Iris pigment epithelial cell (primary cell): ENCODE data around the gene PPP1R3C.
A peak's percentile ranks its signal among the peaks of the same experiment; 100 is the strongest.

Source experiments
- DNase-seq: peaks from one replicate; pipeline ENCODE4 v3.0.0-alpha.2; 2011; ENCODE audit warnings: low read depth

The PPP1R3C gene

DNA sequence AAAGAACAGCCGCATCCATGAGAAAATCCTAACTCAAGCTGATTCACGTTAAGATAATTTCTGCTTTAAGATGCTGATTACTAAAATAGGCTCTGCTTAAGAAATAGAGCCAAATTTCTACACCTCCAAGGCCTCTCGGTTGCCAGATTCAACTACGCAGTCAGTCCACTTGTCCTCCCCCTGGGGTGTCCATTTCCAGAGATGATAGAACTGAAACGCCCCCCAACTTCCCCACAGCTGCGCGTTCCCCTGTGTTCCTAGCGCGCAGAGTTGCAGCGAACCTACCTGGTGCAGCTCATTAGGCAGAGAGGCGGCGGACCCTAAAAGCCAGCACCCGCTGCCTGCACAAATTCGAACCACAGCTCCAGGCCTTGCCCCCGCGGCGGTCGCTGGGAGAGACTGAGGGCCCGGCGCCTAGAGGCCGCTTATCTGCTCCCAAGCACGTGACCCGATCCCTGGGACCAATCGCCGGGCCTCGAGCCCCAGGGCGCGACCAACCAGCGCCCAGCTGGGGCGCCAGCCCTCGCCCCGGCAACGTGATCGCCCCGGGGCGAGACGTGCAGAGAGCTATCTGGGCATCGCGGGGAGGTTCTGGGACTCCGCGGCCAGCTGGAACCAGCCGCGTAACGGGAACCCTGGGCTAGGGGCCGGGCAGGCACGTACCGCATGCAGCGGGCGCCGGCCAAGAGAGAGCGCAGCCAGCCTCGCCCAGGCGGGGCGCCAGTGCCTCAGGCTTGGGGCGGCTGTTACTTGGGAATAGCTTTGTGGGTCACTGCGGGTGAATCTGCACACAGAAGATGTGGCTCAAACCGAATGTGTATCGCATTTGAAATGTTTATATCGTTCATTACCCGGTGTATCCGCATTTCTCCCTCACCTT lies at the start of gene PPP1R3C:
Gene PPP1R3C (minus strand): TSS at position 401 of the 880 bp plus-strand sequence. CDS start 102 bp downstream, at position 299.
- DNase-seq = peak; percentile 94

DNA sequence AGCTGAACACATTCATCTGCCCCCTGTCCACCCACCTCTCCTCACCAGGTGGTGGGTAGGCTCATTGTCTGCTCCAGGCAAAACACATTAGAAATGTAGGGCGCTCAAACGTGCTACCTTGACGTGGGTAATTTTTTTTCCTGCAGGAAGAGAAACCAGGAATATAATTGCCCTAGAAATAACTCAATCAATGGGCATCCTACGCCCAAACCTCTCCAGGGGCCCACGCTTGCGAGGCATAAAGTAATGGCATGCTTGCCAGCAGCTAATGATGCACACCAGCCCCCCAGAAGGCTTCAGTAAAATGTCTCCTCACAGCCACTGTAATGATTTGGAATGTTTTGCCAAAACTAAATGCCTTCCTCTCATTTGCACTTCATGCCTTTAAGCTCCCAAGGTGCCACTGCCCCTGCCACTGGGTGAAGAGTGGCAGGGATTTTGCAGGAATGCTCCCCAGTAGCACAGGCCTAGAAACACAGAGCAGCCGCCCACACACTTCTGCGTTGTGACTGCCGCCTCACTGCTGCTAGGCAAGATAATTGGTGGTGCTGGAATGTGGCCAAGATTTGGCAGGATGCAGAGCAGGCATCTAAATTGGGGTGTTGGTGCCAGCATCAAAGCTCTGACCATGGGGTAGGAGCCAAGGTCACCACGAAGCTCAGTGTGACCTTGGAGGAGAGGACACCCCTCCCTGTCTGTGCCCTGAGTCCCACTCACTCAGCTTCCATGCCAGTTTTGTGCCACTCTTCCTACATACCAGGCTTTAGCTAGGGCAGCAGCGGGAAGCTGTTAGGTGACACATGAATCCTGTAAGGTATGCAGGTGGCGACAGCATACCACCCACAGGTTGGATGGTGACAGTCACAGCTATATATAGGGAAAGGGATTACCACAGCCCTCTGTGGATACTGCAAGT lies 48.7 kb upstream of the PPP1R3C start:
- no peak for DNase-seq

DNA sequence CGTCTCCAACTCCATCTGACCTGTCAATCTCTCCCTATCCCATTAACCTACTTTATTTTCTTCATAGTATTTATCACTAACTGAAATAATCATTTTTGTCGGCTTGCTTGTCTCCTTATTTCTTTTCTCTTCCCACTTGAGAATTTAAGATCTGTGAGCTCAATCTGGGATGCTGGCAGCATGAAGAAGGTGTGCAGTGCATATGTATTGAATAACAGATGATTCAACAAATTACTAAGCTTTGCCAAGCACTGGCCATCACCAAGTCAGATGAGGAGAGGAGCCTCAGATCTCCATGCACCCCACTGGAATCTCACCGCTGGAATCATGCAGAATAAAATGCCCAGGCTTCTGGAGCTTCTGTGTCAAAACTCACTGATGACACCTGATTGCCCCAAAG lies 47.6 kb upstream of the PPP1R3C start:
- DNase-seq = no peak

DNA sequence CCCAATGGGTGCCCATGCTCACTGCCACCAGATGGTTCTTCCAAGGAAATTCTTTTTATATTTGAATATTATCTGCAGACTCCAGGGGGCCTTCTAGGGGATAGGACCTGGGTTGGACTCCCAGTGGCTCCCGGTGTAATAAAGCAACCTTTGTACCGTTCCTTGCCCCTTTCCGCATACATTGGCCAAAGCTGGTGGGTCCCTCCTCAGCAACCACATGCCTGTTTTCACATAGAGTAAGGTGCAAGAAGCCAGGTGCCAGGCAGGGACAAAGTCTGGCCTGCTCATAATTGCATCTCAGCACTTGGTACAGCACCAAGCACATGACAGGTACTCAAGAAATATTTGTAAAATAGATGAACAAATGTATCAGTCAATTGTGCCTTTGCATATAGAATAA lies 46.4 kb upstream of the PPP1R3C start:
- no peak for DNase-seq

DNA sequence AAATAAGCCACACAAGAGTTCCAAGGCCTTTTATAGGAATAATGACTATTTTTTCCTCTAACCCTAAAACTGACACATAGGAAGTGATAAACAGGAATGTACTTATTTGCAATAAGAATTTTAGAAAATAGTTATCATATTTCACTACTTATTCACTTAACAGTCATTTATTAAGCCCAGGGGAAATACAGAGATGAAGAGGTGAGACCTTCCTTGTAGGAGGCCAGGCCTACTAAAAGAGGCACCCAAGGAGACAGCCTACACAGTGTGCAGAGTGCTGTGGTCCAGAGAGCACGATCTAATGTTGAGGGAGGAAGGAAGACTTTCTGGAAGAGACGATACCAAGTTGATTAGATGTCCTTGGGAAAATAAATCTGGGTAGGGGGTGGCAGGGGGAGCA lies 45.0 kb upstream of the PPP1R3C start:
- no peak for DNase-seq

DNA sequence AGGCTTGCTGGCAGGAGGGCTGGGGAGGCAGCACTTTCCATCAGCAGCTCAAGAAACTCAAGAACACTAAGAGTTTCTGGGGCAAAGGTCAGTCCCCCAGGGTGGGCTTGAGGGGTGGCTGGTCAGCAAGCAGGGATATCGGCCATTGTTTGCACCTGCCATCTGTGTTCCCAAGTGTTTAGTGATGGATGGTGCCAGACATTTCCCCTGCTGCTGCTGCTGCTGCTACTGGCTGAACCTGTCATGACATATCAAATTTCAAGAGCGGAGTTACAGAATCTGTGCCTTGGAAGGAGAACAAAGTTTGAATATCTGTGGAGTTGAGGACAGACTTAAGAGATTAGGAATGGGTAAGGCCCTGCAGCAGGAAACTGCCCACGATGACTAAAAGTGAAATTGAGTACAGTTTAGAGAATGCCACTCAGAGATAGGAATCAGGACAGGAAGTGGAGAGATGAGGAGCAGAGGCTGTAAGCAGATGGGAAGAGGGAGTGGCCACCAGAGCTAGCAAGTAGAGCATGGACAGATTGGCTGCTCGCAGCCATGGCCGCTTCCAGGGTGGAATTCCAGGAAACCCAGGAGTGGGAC lies 39.2 kb upstream of the PPP1R3C start:
- DNase-seq = peak; percentile 85

DNA sequence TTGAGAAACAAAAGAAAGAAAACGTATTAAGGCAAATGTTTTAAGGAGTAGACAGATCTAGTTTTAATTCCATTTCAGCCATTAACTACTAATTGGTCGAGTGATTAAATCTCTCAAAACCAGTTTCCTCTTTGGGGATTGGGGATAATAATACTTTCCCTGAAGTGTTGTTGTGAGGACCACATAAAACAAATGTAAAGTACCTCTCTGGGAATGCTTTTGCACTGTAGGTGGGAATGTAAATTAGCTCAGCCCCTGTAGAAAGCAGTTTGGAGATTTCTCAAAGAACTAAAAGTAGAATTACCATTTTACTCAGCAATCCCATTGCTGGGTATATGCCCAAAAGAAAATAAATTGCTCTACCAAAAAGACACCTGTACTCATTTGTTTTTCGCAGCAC lies 36.0 kb upstream of the PPP1R3C start:
- no peak for DNase-seq

DNA sequence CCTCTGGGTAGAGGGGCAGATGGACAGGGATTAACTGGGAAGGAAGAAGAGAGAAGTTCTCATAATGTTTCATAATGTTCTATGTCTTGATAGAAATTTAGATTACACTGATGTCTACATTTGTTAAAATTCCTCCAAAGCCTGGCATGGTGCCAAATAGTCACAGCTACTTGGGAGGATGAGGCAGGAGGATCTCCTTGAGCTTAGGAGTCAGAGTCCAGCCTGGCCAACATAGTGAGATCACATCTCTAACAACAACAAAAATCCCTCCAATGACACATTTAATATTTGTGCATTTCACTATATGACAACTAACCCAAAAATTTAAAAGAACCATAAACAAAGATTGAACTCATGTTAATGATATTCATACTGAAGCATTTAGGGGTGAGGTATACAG lies 33.0 kb upstream of the PPP1R3C start:
- DNase-seq = peak; percentile 63

DNA sequence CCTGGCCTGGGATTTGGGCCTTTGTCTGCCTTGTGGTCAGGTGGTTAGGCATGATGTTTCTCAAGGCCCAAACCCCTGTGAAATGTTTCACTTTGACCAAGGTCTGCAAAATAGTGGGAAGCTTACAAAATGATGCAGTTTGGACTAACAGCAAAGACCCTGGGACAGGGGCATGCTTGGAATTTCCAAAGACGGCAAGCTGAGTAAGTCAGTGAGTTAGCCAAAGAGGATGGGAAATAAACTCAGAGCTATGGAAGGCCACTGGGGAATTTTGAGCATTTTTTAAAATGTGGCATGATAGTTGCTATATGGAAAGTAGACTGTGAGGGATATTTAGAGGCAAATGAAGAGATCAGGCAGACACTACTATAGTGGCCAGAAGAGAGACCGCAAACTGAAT lies 31.6 kb upstream of the PPP1R3C start:
- no peak for DNase-seq

DNA sequence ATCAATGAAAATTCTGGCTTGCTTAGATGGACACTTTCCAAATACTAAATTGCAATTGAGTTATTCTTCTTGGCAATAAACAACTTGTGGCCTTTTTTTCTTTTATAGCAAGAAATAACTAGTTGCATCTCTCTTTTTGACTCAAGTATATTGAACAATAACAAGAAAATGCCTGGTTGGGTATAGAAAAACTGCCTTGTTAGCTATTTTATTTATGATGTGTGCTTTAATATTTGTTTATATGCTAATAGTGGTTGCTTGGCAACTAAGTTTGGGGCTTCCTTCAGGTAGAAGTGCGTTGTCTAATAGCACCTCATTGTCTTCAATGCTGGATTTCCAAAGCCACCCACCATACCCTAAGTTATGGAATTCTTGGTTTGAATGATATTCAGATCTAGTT lies 30.1 kb upstream of the PPP1R3C start:
- DNase-seq = no peak

DNA sequence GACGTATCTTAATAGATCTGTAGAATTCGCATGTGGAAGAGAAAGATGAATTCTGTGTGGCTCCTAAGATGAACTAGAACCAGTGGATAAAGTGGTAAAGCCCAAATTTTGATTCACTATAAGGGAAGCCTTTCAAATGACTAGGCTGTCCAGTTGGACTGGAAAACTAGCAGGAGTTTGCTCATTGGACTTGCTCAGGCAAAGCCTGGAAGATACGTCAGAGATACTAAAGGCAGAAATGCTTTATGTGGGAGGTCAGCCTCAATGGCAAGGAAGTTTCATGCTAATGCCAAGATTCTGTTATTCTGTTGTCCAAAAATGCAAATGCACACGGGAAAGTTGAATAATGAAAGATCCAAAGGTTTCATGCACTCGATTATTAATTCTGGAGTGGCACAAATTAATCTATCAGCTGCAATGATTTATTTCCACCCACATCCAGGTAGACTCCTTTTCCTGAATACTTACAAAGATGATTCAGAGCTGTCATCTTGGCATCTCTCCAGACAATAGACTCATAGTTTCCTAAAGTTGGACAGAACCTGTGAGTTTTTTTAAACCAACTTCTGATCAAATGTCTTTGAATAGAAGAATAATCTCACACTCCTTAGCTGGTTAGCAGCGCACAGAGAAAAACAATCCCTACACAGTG lies 20.5 kb upstream of the PPP1R3C start:
- DNase-seq = peak; percentile 85

DNA sequence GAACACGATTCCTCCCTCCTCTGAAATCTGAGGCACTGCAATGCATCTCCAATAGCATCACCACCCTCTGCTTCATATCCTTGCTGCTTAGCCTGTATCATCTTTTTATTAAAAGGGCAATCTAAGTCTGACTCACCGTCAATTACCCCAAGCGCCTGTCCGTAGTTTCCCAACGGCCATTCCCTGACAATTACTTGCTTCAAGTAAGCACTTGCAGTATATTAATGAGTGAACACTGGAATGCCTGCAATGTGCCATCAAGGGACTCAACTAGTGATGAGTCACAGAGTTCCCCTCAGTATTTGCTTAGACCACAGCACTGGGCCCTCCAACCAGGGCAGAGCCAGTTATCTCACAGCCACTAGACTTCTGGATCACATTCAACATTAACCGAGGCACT lies 19.5 kb upstream of the PPP1R3C start:
- peak; percentile 95 for DNase-seq

DNA sequence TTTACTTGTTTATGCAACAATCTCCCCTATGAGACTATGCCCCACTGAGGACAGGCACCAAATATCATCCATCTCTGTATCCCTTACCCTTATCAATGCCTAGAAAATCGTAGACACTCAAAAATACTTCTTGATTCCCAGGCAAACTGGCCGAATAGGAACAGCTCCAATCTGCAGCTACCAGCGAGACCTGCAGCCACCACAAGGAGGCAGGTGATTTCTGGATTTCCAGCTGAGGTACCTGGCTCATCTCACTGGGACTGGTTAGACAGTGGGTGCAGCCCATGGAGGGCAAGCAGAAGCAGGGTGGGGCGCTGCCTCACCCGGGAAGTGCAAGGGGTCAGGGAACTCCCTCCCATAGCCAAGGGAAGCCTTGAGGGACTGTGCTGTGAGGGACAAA lies 10.8 kb upstream of the PPP1R3C start:
- no peak for DNase-seq

DNA sequence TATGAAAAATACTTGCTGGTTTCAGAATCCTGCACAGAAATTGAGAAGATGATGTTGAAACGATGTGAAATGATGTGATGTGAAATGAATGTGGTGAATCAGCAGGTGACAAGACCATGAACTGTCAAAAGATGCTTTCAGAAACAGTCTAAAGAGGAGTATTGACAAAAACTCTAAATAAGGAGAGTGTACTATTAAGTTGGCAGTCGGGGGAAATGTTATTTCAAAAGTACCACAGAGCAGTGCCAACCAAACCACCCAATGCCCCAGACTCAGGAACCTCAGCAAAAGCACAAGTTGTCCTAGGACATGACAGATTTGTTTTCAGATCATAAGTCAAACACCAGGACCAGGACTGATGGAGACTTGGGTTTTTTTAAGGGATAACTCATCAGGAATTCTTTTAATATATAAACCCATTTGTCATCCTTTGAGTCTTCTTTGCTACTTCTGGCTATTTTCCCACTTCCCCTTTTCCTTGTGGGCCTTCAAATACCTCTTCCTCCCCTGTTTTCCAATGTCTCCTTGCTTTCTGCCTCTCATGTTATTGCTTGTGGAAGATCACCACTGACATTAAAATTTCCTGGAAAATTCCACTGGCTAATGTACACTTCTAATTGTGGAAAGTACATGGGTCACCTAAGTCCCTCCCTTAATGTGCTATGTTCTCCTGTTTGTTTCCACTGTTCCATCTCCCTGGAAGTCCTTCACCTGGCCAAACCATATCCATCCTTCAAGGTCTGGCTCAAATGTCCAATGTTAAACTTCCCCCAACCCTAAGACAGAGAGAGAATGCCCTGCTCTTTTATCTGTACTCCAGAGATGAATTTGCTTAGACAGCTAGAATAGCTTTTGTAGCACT lies 10.2 kb upstream of the PPP1R3C start:
- DNase-seq = peak; percentile 62

DNA sequence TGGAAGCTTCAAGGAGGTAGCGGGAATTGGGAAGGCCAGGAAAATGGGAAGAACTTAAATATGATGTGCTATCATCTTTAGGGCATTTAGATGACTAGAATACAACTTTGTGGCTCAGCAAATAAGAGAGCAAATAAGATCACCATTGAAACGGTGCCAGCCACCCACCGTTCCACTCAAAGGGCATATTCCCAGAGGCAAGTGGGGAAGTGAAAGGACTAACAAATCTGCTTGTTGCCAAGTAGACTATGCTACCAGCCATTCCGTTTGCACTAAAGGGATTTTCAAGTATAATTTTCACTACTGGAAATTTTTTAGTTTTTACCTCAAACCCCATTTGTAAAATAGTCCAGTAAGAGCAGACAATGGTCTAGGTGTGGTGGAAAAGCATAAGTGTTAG lies 4.0 kb upstream of the PPP1R3C start:
- DNase-seq = no peak

DNA sequence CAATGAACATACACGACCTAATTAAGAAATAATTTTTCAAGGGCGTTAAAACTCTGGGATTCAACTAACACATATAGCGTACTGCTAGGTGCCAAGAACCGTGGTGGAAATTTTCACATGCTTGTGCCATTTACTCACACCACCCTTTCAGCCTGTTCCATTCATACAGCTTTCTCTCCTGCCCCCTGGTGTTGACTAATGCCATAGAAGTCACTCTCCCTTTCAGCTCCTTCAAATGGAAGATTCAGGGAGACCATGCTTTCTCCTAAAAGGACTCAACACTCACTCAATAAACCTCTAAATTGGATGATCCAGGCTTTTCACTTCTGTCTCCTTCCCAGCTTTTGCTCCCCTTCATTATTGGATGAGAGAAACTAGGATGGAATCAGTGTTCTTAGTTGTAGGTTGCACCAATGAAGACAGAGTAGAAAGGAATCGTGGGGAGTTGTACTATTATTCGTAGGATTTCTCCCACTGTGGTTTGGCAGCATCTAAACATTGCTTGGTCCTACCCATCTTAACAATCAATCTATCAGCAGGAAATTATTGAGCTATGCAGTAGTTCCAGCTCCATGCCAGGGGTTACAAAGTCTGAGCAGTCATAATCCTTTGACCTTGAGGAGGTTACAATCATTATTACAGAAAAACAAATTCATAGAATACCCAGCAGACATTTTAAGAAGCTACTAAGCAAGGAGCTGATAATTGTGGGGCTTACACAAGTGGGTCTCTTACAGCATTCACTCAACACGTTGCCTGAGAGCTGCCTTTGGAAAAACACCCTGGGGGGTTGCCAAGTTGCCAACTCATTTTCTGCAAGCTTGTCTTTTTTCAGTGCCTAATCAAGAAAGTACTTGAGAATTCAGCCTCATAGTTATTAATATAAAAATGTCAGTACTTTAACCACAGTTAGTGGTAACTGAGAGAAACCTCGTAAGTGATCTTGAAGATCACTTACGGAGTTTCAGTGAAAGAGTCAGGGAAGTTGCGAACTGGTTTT lies 2.8 kb upstream of the PPP1R3C start:
- DNase-seq = peak; percentile 88

DNA sequence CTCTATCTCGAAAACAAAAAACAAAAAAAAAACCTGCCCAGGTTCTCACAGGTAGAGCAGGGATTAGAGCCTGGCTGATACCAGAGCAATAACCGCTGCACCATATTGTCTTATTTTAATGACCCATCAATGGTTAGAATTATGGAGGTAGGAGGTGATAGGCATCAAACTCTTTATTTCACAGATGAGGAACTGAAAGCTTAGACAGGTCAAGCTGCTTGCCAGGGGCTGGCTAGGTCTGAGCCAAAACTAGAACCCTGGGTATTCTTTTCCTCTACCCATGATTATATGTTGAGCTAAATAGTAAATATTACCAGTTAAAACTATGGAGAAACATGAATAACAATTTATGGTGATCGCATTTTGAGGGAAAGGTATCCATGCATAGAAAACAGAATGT lies 2.0 kb upstream of the PPP1R3C start:
- DNase-seq = no peak

DNA sequence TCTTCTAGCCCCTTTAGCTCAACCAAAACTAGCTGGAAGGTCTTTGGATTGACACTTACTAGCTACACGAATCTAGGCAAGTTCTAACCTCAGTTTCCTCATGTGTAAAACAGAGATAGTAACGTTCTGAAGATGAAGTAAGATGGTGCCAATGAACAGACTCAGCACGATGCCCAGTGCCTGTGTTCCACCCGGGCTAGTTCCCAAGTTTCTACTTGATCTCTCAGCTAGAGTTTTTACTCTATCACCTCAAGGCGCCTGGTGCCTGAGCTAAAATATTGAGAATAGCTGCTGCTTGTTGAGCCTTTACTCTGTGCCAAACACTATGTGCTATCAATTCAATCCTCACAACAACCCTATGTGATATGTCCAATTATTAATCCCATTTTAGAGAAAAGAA lies 1.4 kb upstream of the PPP1R3C start:
- no peak for DNase-seq

DNA sequence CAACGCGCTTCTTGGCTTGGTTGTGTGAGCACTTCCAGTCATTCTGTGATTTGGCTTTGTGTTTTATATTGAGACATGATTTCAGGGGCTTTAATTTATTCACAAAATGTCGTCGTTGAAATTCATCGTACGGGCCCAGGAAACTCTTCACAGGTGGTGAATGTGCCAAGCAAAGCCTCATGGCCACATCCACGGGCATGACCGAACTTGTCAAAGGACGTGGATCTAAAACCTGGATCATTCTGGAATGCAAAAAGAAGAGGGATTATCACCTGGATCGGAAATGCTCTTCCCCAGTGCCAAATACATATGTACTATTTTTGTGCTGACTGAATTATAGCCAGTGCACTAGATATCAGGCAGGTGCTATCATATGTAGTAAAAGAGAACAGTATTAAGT lies 2.2 kb downstream of the PPP1R3C start:
- DNase-seq = no peak
